MM.1S (cell line): ENCODE data around the gene RABEP2.

Source experiments
- DNase-seq: peaks from one replicate; pipeline ENCODE4 v3.0.0-alpha.2; 2015
- H2AFZ ChIP-seq: fragments of 300-600 bp; sonication (generic); 2 replicates; pipeline ENCODE4 v1.6.0; 2016; ENCODE audit warnings: antibody characterized with exemption, low read length
- H3F3A ChIP-seq: fragments of 300-600 bp; sonication (generic); 2 replicates; pipeline ENCODE4 v1.6.1; 2016; ENCODE audit warnings: mild to moderate bottlenecking, antibody characterized with exemption, low read length, moderate library complexity, mixed read lengths; ENCODE audit not compliant: insufficient read depth
- H3K27ac ChIP-seq: fragments of 300-600 bp; sonication (generic); 2 replicates; pipeline ENCODE4 v1.5.1; 2016; ENCODE audit warnings: mild to moderate bottlenecking, low read length
- H3K27me3 ChIP-seq: fragments of 300-600 bp; sonication (generic); replicated peaks from 2 replicates; pipeline ENCODE4 v1.6.0; 2016; ENCODE audit warnings: low read length; ENCODE audit not compliant: insufficient read depth
- H3K36me3 ChIP-seq: fragments of 300-600 bp; sonication (generic); replicated peaks from 2 replicates; pipeline ENCODE4 v1.6.1; 2016; ENCODE audit warnings: mild to moderate bottlenecking, low read length, mixed read lengths; ENCODE audit not compliant: insufficient read depth
- H3K4me1 ChIP-seq: fragments of 300-600 bp; sonication (generic); 2 replicates; pipeline ENCODE4 v1.6.1; 2016; ENCODE audit warnings: low read length, mixed read lengths
- H3K4me2 ChIP-seq: fragments of 300-600 bp; sonication (generic); 2 replicates; pipeline ENCODE4 v1.6.0; 2016; ENCODE audit warnings: low read depth, low read length
- H3K4me3 ChIP-seq: fragments of 300-600 bp; sonication (generic); 2 replicates; pipeline ENCODE4 v1.5.1; 2016; ENCODE audit warnings: low read length, mixed read lengths
- H3K79me2 ChIP-seq: fragments of 300-600 bp; sonication (generic); 2 replicates; pipeline ENCODE4 v1.6.1; 2016; ENCODE audit warnings: mixed run types, low read length, mixed read lengths
- H3K9ac ChIP-seq: fragments of 300-600 bp; sonication (generic); 2 replicates; pipeline ENCODE4 v1.6.1; 2016; ENCODE audit warnings: low read length, mixed read lengths
- H3K9me2 ChIP-seq: fragments of 300-600 bp; sonication (generic); replicated peaks from 2 replicates; pipeline ENCODE4 v1.6.1; 2016; ENCODE audit warnings: mild to moderate bottlenecking, low read length, mixed read lengths; ENCODE audit not compliant: insufficient read depth
- H3K9me3 ChIP-seq: fragments of 300-600 bp; sonication (generic); replicated peaks from 2 replicates; pipeline ENCODE4 v1.6.1; 2016; ENCODE audit warnings: mild to moderate bottlenecking, low read length, mixed read lengths; ENCODE audit not compliant: insufficient read depth
- H4K20me1 ChIP-seq: fragments of 300-600 bp; sonication (generic); 2 replicates; pipeline ENCODE4 v1.6.1; 2016; ENCODE audit warnings: mild to moderate bottlenecking, low read length, moderate library complexity, mixed read lengths; ENCODE audit not compliant: insufficient read depth
- EZH2 ChIP-seq: fragments of 300-600 bp; sonication (generic); optimal IDR thresholded peaks from 2 replicates; pipeline ENCODE3; 2017; ENCODE audit warnings: low read depth, mild to moderate bottlenecking, antibody characterized with exemption, low read length, mixed read lengths
- EZH2phosphoT487 ChIP-seq: fragments of 300-600 bp; sonication (generic); IDR thresholded peaks from 2 replicates; pipeline ENCODE4 v1.6.1; 2018; ENCODE audit warnings: antibody characterized with exemption, low read length
- TF ChIP-seq, protein P1 (sequence below): fragments of 300-600 bp; sonication (generic); IDR thresholded peaks from 2 replicates; pipeline ENCODE4 v1.5.1; 2016; ENCODE audit warnings: antibody characterized with exemption, low read length, mixed read lengths

Gene RABEP2

DNA sequence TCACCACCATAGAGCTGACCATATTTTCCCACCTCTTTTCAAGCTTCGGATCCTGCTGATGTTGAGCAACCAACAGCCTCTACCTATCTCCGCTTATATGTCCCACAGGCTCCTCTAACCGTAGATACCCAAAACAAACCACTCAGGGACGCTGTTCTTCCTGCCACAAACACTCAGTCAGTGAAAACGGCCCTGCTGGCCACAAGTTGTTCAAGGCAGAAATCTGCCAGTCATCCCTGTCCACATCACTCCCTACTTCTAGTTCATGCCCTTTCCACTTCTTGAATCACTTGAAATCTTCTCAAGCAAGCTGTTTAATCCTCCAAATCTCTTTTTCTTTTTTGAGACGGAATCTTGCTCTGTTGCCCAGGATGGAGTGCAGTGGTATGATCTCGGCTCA lies 7.9 kb downstream of the RABEP2 start:
- no peaks in the 10 kb centered on the region for H3K4me1 ChIP-seq

DNA sequence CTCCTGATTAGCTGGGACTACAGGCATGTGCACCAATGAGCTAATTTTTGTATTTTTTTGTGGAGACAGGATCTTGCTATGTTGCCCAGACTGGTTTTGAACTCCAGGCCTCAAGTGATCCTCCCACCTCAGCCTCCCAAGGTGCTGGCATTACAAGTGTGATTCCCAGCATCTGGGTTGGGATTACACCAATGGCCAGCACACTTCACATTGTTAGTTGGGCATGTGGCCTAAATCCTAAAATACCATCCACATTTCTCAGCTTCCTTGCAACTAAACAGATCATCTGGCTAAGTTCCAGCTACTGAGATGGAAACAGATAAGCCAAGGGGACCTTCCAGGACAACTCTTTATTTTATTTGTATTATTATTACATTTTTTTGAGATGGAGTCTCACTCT lies 9.9 kb downstream of the RABEP2 start:
- H3K4me2 ChIP-seq, result no peak overlapping the region
- H4K20me1 ChIP-seq, result no peaks in the 10 kb centered on the region
- H3K27ac ChIP-seq, result no peak overlapping the region
- H3K9me2 ChIP-seq, result no peaks in the 10 kb centered on the region
- H3K9me3 ChIP-seq, result no peaks in the 10 kb centered on the region
- H3K27me3 ChIP-seq, result no peaks in the 10 kb centered on the region
- no peaks in the 10 kb centered on the region for H3K79me2 ChIP-seq
- H3K36me3 ChIP-seq, result no peaks in the 10 kb centered on the region
- TF ChIP-seq, protein P1, sequence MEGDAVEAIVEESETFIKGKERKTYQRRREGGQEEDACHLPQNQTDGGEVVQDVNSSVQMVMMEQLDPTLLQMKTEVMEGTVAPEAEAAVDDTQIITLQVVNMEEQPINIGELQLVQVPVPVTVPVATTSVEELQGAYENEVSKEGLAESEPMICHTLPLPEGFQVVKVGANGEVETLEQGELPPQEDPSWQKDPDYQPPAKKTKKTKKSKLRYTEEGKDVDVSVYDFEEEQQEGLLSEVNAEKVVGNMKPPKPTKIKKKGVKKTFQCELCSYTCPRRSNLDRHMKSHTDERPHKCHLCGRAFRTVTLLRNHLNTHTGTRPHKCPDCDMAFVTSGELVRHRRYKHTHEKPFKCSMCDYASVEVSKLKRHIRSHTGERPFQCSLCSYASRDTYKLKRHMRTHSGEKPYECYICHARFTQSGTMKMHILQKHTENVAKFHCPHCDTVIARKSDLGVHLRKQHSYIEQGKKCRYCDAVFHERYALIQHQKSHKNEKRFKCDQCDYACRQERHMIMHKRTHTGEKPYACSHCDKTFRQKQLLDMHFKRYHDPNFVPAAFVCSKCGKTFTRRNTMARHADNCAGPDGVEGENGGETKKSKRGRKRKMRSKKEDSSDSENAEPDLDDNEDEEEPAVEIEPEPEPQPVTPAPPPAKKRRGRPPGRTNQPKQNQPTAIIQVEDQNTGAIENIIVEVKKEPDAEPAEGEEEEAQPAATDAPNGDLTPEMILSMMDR, result no peak
- TF ChIP-seq EZH2 (no peak), EZH2phosphoT487 (no peak)
- H3K9ac ChIP-seq, result no peak overlapping the region
- no peaks in the 10 kb centered on the region for H3F3A ChIP-seq
- H3K4me1 ChIP-seq, result no peaks in the 10 kb centered on the region
- no peak overlapping the region for H3K4me3 ChIP-seq
- no peak for DNase-seq
- no peak overlapping the region for H2AFZ ChIP-seq

More for the DNA sequence above, 7.9 kb downstream of the RABEP2 start:
- TF ChIP-seq, protein P1, result no peak
- TF ChIP-seq EZH2phosphoT487 (no peak), EZH2 (no peak)
- no peak for DNase-seq
- Histone ChIP-seq H3K27me3 (no peaks in the 10 kb centered on the region), H3K79me2 (peaks cover 7% of the 10 kb centered on the region), H3F3A (no peaks in the 10 kb centered on the region), H3K9me2 (no peaks in the 10 kb centered on the region), H3K27ac (no peak overlapping the region), H3K9me3 (no peaks in the 10 kb centered on the region), H4K20me1 (no peaks in the 10 kb centered on the region), H3K36me3 (no peaks in the 10 kb centered on the region), H2AFZ (no peak overlapping the region), H3K4me3 (no peak overlapping the region), H3K4me2 (no peak overlapping the region), H3K9ac (no peak overlapping the region)

DNA sequence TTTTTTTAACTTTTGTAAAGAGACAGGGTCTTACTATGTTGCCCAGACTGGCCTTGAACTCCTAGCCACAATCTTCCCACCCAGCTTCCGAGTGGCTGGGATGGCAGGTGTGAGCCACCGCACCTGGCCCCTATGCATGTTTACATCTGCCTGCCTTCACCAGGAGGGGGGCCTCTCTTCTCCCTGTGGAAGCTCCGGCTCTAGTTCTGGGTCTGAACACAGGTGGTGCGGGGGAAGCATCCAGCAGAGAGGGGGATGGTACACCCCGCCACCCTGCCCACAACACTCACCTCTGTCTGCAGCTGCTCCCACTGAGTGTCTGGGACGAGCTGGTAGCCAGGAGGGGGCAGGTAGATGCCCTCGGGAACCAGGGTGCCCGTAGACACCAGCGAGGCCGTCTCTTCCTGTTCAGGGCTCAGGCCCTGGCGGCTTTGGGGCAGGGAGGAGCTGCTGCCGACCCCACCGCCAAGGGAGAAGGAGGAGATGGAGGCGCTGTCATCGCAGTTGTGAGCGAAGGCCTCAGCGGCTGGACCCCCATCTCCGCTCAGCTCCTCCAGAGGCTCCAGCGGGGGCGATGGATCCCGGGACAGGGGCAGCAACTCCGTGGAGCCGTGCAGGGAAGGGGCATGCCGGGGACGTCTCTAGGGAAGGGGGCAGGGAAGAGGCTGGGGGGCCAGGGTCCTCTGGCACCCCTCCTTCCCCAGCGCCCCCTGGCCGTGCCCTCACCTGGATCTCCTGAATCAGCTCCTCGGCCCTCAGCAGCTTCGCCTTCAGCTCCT lies 10.9 kb downstream of the RABEP2 start:
- no peaks in the 10 kb centered on the region for H3K4me1 ChIP-seq
- no peaks in the 10 kb centered on the region for H3K36me3 ChIP-seq
- H3K27me3 ChIP-seq, result no peaks in the 10 kb centered on the region
- H3K79me2 ChIP-seq, result no peaks in the 10 kb centered on the region
- no peaks in the 10 kb centered on the region for H3K9me3 ChIP-seq
- no peaks in the 10 kb centered on the region for H3K9me2 ChIP-seq
- no peak overlapping the region for H3K27ac ChIP-seq
- no peak overlapping the region for H2AFZ ChIP-seq
- no peak overlapping the region for H3K9ac ChIP-seq
- TF ChIP-seq, protein P1, result no peak
- TF ChIP-seq EZH2phosphoT487, result no peak
- H3F3A ChIP-seq, result no peaks in the 10 kb centered on the region
- DNase-seq, result no peak
- H4K20me1 ChIP-seq, result no peaks in the 10 kb centered on the region
- H3K4me2 ChIP-seq, result no peak overlapping the region
- no peak overlapping the region for H3K4me3 ChIP-seq
